Ovary (tissue), 3 donors: Measurements from ENCODE around the gene CLBA1.

Source experiments
- CTCF ChIP-seq, 3 donors: fragments of 450-650 bp in 2 of 3; fragments of 200-600 bp in 1 of 3; IDR thresholded peaks; one replicate each; pipeline versions ENCODE4 v1.5.1 to v1.8.0; 2016 to 2022; ENCODE audit warnings: antibody characterized with exemption in 3 of 3, mild to moderate bottlenecking in 1 of 3
- EP300 ChIP-seq: sonication (generic); formaldehyde crosslinking; IDR thresholded peaks from one replicate; pipeline ENCODE4 v1.6.1; 2017; ENCODE audit warnings: antibody characterized with exemption
- POLR2A ChIP-seq: fragments of 450-650 bp; IDR thresholded peaks from one replicate; pipeline ENCODE4 v1.6.1; 2017; ENCODE audit warnings: antibody characterized with exemption, mild to moderate bottlenecking, moderate library complexity
- donor health status: DM: no; HTN: no; CAD: no.

- no peak for TF ChIP-seq EP300
- no peak for TF ChIP-seq CTCF (IDR thresholded peaks at IDR 0.05)
- no peak for TF ChIP-seq POLR2A
Observed at GRCh38 chr14:104968153-104968527, 17.4 kb upstream of the CLBA1 start.
